Breast epithelium (tissue), 4 donors: ENCODE results near the gene SSX7. TPM values are rescaled to one million over a fixed set of nuclear protein-coding genes. Genes with fewer than 3 reads are reported as not detected.
"Not testable (repeated sequence)": the region's sequence is repeated elsewhere in the genome, so short reads cannot be mapped to it uniquely, and the experiment has no call there.

ENCODE experiments used
- DNase-seq, 2 donors: peaks; one replicate each; pipeline ENCODE4 v3.0.0-alpha.2; 2019; ENCODE audit warnings: low spot score in 2 of 2
- H3K27ac ChIP-seq, 2 donors: fragments of 200-600 bp; sonication (generic) in 1 of 2; one replicate each; pipeline ENCODE4 v1.5.1; 2016 to 2019; ENCODE audit warnings: mild to moderate bottlenecking in 1 of 2
- H3K27me3 ChIP-seq, 2 donors: fragments of 200-600 bp; sonication (generic) in 1 of 2; one replicate each; pipeline versions ENCODE4 v1.5.1 to v1.6.0; 2017 to 2019; ENCODE audit warnings: control low read depth in 1 of 2, mild to moderate bottlenecking in 1 of 2
- H3K36me3 ChIP-seq: fragments of 200-600 bp; one replicate; pipeline ENCODE4 v1.5.1; 2019
- H3K4me1 ChIP-seq, 2 donors: fragments of 200-600 bp; sonication (generic); one replicate each; pipeline ENCODE4 v1.5.1; 2016 to 2019; ENCODE audit warnings: control low read depth in 1 of 2
- H3K4me3 ChIP-seq, 3 donors: fragments of 200-600 bp; sonication (generic); 1 replicate in 2 of 3; 2 replicates in 1 of 3; pipeline ENCODE4 v1.5.1; 2016 to 2019; ENCODE audit warnings: mild to moderate bottlenecking in 3 of 3, moderate library complexity in 2 of 3
- H3K9me3 ChIP-seq, 2 donors: fragments of 200-600 bp; sonication (generic) in 1 of 2; one replicate each; pipeline ENCODE4 v1.5.1; 2016 to 2019; ENCODE audit warnings: control low read depth in 1 of 2
- CTCF ChIP-seq, 3 donors: fragments of 450-650 bp; IDR thresholded peaks; one replicate each; pipeline ENCODE4 v1.5.1; 2016 to 2017; ENCODE audit warnings: antibody characterized with exemption in 3 of 3, mild to moderate bottlenecking in 3 of 3, moderate library complexity in 3 of 3
- POLR2A ChIP-seq: fragments of 450-650 bp; IDR thresholded peaks from one replicate; pipeline ENCODE4 v1.6.1; 2016; ENCODE audit warnings: antibody characterized with exemption, mild to moderate bottlenecking, moderate library complexity
- POLR2AphosphoS5 ChIP-seq, 3 donors: sonication (generic); formaldehyde crosslinking; IDR thresholded peaks; one replicate each; pipeline ENCODE4 v1.6.1; 2017; ENCODE audit warnings: antibody characterized with exemption in 3 of 3
- intact Hi-C: fragments of 100-400 bp; cut with DNase I; formaldehyde crosslinking; loops from one replicate; pipeline ENCODE4 v1.15.1; 2023; ENCODE audit warnings: low total_unique reads
- total RNA-seq, 3 donors: library from RNA; depleted of rRNA; stranded (reverse); fragments of >200 nt; gene quantifications; one replicate each; pipeline ENCODE4 v1.1.0, GENCODE V29; 2016

Gene SSX7
- not detected for total RNA-seq

GRCh38 chrX:52654800-52655199 lies at the start of gene SSX7:
SSX7 (minus strand) TSS chrX:52654900; CDS start chrX:52653472, 1,428 bp downstream.
- H3K9me3 ChIP-seq, DNase-seq, intact Hi-C loops, H3K4me3 ChIP-seq, H3K36me3 ChIP-seq, H3K27ac ChIP-seq, H3K4me1 ChIP-seq: not testable (repeated sequence)
- H3K27me3 ChIP-seq: peaks cover 0 to 16% of the 10 kb centered on the region in 2 donors

GRCh38 chrX:52692034-52692433 lies 37.3 kb upstream of the SSX7 start:
- DNase-seq, H3K27ac ChIP-seq, intact Hi-C loops, H3K27me3 ChIP-seq, H3K9me3 ChIP-seq, H3K4me3 ChIP-seq, H3K36me3 ChIP-seq, H3K4me1 ChIP-seq: not testable (repeated sequence)

GRCh38 chrX:52662218-52662617 lies 7.5 kb upstream of the SSX7 start:
- intact Hi-C loops, H3K36me3 ChIP-seq, H3K4me3 ChIP-seq, H3K27me3 ChIP-seq, DNase-seq, H3K27ac ChIP-seq, H3K9me3 ChIP-seq, H3K4me1 ChIP-seq: not testable (repeated sequence)

- H3K36me3 ChIP-seq, DNase-seq, H3K9me3 ChIP-seq, H3K27ac ChIP-seq, H3K4me1 ChIP-seq, intact Hi-C loops, H3K4me3 ChIP-seq: not testable (repeated sequence)
- H3K27me3 ChIP-seq: peaks cover 0 to 16% of the 10 kb centered on the region in 2 donors
Measured at GRCh38 chrX:52655475-52655874, 775 bp upstream of the SSX7 start.

GRCh38 chrX:52650676-52651075 lies 4.0 kb downstream of the SSX7 start:
- H3K9me3 ChIP-seq, H3K4me3 ChIP-seq, H3K4me1 ChIP-seq, H3K27ac ChIP-seq, DNase-seq, intact Hi-C loops, H3K36me3 ChIP-seq: not testable (repeated sequence)
- peaks cover 0 to 12% of the 10 kb centered on the region in 2 donors for H3K27me3 ChIP-seq

GRCh38 chrX:52648956-52649355 lies 5.7 kb downstream of the SSX7 start:
- intact Hi-C loops, H3K27ac ChIP-seq, DNase-seq, H3K4me1 ChIP-seq, H3K9me3 ChIP-seq, H3K36me3 ChIP-seq, H3K4me3 ChIP-seq: not testable (repeated sequence)
- peaks cover 0 to 12% of the 10 kb centered on the region in 2 donors for H3K27me3 ChIP-seq

GRCh38 chrX:52628483-52628882 lies 26.2 kb downstream of the SSX7 start:
- H3K9me3 ChIP-seq, H3K4me1 ChIP-seq, H3K36me3 ChIP-seq, intact Hi-C loops, DNase-seq, H3K4me3 ChIP-seq, H3K27ac ChIP-seq: not testable (repeated sequence)
- H3K27me3 ChIP-seq: peaks cover 0 to 20% of the 10 kb centered on the region in 2 donors

GRCh38 chrX:52620661-52621060 lies 34.0 kb downstream of the SSX7 start:
- DNase-seq, intact Hi-C loops: not testable (repeated sequence)

GRCh38 chrX:52608961-52609360 lies 45.7 kb downstream of the SSX7 start:
- no peak overlapping the region for H3K4me3 ChIP-seq
- no peaks in the 10 kb centered on the region for H3K36me3 ChIP-seq
- no peak for DNase-seq
- intact Hi-C loops: no loop called here
- peaks cover 0 to 36% of the 10 kb centered on the region in 2 donors for H3K27me3 ChIP-seq
- no peaks in the 10 kb centered on the region for H3K4me1 ChIP-seq
- TF ChIP-seq CTCF (IDR thresholded peaks at IDR 0.05) (no peak), POLR2AphosphoS5 (IDR thresholded peaks at IDR 0.05) (no peak), POLR2A (no peak)
- H3K9me3 ChIP-seq: no peaks in the 10 kb centered on the region
- no peak overlapping the region for H3K27ac ChIP-seq

More at GRCh38 chrX:52620661-52621060, 34.0 kb downstream of the SSX7 start:
- not testable (repeated sequence) for H3K36me3 ChIP-seq, H3K27ac ChIP-seq, H3K9me3 ChIP-seq, H3K27me3 ChIP-seq, H3K4me3 ChIP-seq, H3K4me1 ChIP-seq

- intact Hi-C loops, H3K9me3 ChIP-seq, H3K4me3 ChIP-seq, H3K4me1 ChIP-seq, H3K27ac ChIP-seq, H3K36me3 ChIP-seq, DNase-seq: not testable (repeated sequence)
- peaks cover 0 to 29% of the 10 kb centered on the region in 2 donors for H3K27me3 ChIP-seq
Measured at GRCh38 chrX:52603151-52603550, 51.5 kb downstream of the SSX7 start.
